Ishikawa (cell line): ENCODE data around the gene TYMP.

Experiments
- CEBPB ChIP-seq: IDR thresholded peaks from 2 replicates; pipeline ENCODE4 v1.6.1; 2012
- CREB1 ChIP-seq: IDR thresholded peaks from 2 replicates; pipeline ENCODE4 v1.6.1; 2012; ENCODE audit warnings: low read depth
- EGR1 ChIP-seq: IDR thresholded peaks from 2 replicates; pipeline ENCODE4 v1.6.1; 2012
- EP300 ChIP-seq: IDR thresholded peaks from 2 replicates; pipeline ENCODE4 v1.6.1; 2012; ENCODE audit warnings: borderline replicate concordance
- FOXM1 ChIP-seq: IDR thresholded peaks from 2 replicates; pipeline ENCODE4 v1.6.1; 2012; ENCODE audit warnings: low read depth, borderline replicate concordance
- NFIC ChIP-seq: IDR thresholded peaks from 2 replicates; pipeline ENCODE4 v1.6.1; 2012
- RAD21 ChIP-seq: IDR thresholded peaks from 2 replicates; pipeline ENCODE4 v1.6.1; 2012; ENCODE audit warnings: low read depth
- TAF1 ChIP-seq: IDR thresholded peaks from 2 replicates; pipeline ENCODE4 v1.6.1; 2012; ENCODE audit warnings: low read depth, mild to moderate bottlenecking
- TCF12 ChIP-seq: IDR thresholded peaks from 2 replicates; pipeline ENCODE4 v1.6.1; 2012; ENCODE audit warnings: low read depth
- TEAD4 ChIP-seq: IDR thresholded peaks from 2 replicates; pipeline ENCODE4 v1.6.1; 2012
- YY1 ChIP-seq: IDR thresholded peaks from 2 replicates; pipeline ENCODE4 v1.6.1; 2012; ENCODE audit warnings: low read depth
- ZBTB7A ChIP-seq: IDR thresholded peaks from 2 replicates; pipeline ENCODE4 v1.6.1; 2012; ENCODE audit warnings: low read depth
- TF ChIP-seq, protein P1 (sequence below): IDR thresholded peaks from 2 replicates; pipeline ENCODE4 v1.6.1; 2012
- TF ChIP-seq, protein P2 (sequence below): IDR thresholded peaks from 2 replicates; pipeline ENCODE4 v1.6.1; 2012
- TF ChIP-seq, protein P3 (sequence below): IDR thresholded peaks from 2 replicates; pipeline ENCODE4 v1.6.1; 2012; ENCODE audit warnings: low read depth, mild to moderate bottlenecking

The TYMP gene

DNA sequence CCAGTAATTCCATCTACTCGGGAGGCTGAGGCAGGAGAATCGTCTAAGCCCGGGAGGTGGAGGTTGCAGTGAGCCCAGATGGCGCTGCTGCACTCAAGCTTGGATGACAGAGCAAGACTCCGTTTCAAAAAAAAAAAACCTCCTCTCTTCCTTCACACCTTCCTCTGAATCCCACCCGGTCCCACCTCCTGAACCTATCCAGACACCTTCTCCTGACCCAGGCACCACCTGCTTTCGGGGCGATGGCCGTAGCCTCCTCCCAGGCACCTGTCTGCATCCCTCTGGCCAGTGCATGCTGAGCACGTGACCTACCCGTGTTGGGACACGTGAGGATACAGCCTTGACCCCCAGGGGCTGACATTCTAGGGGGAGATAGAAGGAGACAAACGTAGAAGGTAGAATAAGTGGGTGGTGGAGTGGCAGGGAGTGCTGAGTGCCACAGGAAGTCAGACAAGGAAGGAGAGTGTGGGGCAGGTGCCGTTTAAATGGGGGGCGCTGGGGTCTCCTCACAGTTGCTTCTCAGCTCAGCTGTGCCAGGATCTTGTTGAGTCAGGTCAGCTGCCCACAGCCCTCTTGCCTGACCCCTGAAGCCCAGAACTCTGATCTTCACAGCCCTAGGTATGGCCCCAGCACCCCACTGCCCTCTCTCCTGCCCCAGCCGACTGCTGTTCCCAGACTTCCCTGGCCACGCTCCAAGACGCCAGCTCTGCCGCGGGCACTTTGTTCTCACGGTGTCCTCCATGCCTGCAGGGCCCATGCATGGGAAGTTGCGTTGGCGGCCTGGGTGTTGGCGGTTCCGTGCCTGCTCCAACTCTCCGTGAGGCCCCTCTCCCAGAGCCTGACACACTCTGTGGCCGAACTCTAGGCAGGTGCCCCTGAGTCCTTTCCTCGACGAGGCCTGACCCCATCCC lies 44.3 kb downstream of the TYMP start:
- TF ChIP-seq, protein P1, sequence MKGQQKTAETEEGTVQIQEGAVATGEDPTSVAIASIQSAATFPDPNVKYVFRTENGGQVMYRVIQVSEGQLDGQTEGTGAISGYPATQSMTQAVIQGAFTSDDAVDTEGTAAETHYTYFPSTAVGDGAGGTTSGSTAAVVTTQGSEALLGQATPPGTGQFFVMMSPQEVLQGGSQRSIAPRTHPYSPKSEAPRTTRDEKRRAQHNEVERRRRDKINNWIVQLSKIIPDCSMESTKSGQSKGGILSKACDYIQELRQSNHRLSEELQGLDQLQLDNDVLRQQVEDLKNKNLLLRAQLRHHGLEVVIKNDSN = peak; percentile 76
- TF ChIP-seq FOXM1 (no peak), RAD21 (no peak), ZBTB7A (peak; percentile 86), TEAD4 (0 out of 2 replicates have a peak, but pooled peaks have one; percentile 1), TAF1 (no peak), YY1 (no peak), TCF12 (0 out of 2 replicates have a peak, but pooled peaks have one; percentile 34), EGR1 (no peak), EP300 (no peak), NFIC (peak; percentile 73), CREB1 (no peak), CEBPB (no peak)
- TF ChIP-seq, protein P2, sequence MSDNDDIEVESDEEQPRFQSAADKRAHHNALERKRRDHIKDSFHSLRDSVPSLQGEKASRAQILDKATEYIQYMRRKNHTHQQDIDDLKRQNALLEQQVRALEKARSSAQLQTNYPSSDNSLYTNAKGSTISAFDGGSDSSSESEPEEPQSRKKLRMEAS = peak; percentile 45
- TF ChIP-seq, protein P3, sequence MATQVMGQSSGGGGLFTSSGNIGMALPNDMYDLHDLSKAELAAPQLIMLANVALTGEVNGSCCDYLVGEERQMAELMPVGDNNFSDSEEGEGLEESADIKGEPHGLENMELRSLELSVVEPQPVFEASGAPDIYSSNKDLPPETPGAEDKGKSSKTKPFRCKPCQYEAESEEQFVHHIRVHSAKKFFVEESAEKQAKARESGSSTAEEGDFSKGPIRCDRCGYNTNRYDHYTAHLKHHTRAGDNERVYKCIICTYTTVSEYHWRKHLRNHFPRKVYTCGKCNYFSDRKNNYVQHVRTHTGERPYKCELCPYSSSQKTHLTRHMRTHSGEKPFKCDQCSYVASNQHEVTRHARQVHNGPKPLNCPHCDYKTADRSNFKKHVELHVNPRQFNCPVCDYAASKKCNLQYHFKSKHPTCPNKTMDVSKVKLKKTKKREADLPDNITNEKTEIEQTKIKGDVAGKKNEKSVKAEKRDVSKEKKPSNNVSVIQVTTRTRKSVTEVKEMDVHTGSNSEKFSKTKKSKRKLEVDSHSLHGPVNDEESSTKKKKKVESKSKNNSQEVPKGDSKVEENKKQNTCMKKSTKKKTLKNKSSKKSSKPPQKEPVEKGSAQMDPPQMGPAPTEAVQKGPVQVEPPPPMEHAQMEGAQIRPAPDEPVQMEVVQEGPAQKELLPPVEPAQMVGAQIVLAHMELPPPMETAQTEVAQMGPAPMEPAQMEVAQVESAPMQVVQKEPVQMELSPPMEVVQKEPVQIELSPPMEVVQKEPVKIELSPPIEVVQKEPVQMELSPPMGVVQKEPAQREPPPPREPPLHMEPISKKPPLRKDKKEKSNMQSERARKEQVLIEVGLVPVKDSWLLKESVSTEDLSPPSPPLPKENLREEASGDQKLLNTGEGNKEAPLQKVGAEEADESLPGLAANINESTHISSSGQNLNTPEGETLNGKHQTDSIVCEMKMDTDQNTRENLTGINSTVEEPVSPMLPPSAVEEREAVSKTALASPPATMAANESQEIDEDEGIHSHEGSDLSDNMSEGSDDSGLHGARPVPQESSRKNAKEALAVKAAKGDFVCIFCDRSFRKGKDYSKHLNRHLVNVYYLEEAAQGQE = no peak

DNA sequence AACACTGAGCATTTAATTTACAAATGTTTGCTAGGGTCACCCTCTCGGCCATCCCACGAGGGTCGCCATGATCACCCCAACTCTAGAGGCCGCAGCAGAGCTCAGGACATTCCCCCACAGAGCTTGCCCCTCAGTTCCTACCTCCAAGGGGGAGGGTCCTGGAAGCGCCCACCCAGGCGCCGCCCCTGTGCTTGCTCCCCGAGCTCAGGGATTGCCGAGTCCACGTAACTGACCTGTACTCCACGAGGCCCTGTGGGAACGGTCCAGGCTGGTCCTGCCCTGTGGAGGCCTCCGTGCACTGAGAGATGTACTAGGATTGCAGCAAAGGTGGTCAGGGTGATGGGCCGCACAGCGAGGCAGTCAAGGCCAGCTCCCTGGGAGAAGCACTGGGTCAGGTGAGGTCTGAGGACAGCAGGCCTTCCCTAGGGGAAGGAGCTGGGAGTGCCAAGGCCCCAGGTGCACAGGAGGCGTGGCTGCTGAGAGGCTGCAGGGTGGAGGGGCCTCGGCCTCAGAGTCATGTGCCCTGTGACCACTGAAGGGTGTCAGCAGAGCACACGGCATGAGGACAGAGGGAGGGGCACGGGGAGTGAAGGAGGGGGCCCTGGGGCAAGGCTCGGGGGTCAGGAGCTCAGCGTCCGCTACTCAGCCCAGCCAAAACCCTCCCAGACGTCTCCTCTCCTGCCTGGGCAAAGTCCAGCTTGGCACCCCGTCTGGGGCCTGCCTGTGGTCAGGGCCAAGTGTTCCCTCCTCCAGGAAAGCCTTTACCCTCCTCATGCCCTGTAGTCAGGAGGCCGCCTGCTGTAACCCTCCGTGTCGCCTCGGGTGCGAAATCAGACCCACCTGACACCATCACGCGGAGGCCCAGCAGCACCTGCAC lies 45.6 kb downstream of the TYMP start:
- TF ChIP-seq ZBTB7A = 0 out of 2 replicates have a peak, but pooled peaks have one; percentile 51
- TF ChIP-seq, protein P3 = no peak
- TF ChIP-seq, protein P2 = peak; percentile 81
- TF ChIP-seq, protein P1 = peak; percentile 85

DNA sequence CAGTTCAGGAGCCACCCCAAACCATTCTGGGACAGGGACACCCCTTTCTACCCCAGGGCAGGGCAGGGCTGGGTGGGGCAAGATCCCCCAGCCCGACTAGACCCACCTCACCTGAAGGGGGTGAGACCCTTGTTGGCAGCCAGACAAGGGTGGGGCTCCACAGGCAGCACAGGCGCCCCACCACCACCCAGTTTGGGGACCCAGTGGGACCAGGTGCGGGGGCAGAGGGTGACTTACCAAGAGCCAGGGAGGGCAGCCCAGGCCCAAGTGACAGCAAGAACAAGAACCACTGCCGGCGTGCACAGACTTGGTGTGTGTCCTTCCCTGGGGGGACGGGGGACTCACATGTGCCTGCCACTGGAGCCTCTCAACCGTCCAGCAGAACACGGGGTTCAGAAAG lies 46.3 kb downstream of the TYMP start:
- TF ChIP-seq FOXM1 (no peak), NFIC (no peak), TAF1 (no peak), CREB1 (no peak), TCF12 (no peak), EP300 (no peak), TEAD4 (no peak), EGR1 (no peak), CEBPB (no peak), YY1 (no peak), RAD21 (no peak), ZBTB7A (no peak)
- TF ChIP-seq, protein P3 = no peak
- TF ChIP-seq, protein P1 = no peak
- TF ChIP-seq, protein P2 = no peak
